ENCODE results near the gene PTPRR. TPM values are rescaled to one million over a fixed set of nuclear protein-coding genes. Genes with fewer than 3 reads are reported as not detected.

Gene PTPRR
- total RNA-seq, 1 experiment from 2014 or later: 1.3 TPM

DNA sequence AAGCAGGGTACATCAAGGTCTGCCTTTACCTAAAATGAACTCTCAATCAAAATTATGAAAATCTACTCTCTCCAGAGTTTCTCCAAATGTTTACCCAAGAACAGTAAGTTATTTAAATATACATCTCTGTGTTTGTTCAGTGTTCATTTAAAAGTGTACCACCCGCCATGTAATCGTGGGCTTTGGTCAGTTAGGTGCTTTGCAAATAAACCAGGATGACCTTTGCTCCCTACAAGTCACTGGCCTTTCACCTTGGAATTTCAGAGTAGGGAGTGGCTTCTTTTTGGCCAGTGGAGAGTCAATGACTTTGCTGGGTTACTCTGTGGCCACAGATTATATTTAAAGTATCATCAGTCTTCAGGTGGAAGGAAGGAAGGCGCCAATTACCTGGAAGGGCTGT, 208.7 kb downstream of the PTPRR start:
- H3K4me3 Mint-ChIP-seq (ENCODE audit: unreplicated experiment): peak overlapping the region; percentile 22
- Histone ChIP-seq H3K4me3 (ENCODE audit: low read depth, low read length) (no peak overlapping the region), H3K4me1 (0 out of 2 replicates have a peak, but pooled peaks cover 6% of the 10 kb centered on the region), H3K36me3 (ENCODE audit: control insufficient read depth, insufficient read depth, low read length) (no peaks in the 10 kb centered on the region), H3K9me3 (no peaks in the 10 kb centered on the region), H3K27me3 (replicated peaks; ENCODE audit: control insufficient read depth, insufficient read depth, low read length) (no peaks in the 10 kb centered on the region)
- peaks cover 21% of the 10 kb centered on the region for H3K4me1 Mint-ChIP-seq (ENCODE audit: low read depth, unreplicated experiment)
- TF ChIP-seq, protein P1, sequence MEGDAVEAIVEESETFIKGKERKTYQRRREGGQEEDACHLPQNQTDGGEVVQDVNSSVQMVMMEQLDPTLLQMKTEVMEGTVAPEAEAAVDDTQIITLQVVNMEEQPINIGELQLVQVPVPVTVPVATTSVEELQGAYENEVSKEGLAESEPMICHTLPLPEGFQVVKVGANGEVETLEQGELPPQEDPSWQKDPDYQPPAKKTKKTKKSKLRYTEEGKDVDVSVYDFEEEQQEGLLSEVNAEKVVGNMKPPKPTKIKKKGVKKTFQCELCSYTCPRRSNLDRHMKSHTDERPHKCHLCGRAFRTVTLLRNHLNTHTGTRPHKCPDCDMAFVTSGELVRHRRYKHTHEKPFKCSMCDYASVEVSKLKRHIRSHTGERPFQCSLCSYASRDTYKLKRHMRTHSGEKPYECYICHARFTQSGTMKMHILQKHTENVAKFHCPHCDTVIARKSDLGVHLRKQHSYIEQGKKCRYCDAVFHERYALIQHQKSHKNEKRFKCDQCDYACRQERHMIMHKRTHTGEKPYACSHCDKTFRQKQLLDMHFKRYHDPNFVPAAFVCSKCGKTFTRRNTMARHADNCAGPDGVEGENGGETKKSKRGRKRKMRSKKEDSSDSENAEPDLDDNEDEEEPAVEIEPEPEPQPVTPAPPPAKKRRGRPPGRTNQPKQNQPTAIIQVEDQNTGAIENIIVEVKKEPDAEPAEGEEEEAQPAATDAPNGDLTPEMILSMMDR (IDR thresholded peaks at IDR 0.05; ENCODE audit: insufficient read depth in 1 of 2, low read depth in 1 of 2, low read length in 1 of 2, severe bottlenecking in 1 of 2, unreplicated experiment in 1 of 2): no peak
- no TSS peak for BruUV-seq (replicated peaks)
- POLR2A ChIA-PET: no interaction called here
- peaks cover 9% of the 10 kb centered on the region for H3K9me3 Mint-ChIP-seq (ENCODE audit: unreplicated experiment)
- DNase-seq: peak; percentile 29 to 61
- no peaks in the 10 kb centered on the region for H3K36me3 Mint-ChIP-seq (ENCODE audit: insufficient read depth, unreplicated experiment)
- intact Hi-C loops (cut with micrococcal nuclease; ENCODE audit: unreplicated experiment): no loop called here
- H3K27ac Mint-ChIP-seq (ENCODE audit: unreplicated experiment): no peak overlapping the region
- CTCF ChIA-PET: no interaction called here
- no peaks in the 10 kb centered on the region for H3K27me3 Mint-ChIP-seq (ENCODE audit: insufficient read depth, unreplicated experiment)

DNA sequence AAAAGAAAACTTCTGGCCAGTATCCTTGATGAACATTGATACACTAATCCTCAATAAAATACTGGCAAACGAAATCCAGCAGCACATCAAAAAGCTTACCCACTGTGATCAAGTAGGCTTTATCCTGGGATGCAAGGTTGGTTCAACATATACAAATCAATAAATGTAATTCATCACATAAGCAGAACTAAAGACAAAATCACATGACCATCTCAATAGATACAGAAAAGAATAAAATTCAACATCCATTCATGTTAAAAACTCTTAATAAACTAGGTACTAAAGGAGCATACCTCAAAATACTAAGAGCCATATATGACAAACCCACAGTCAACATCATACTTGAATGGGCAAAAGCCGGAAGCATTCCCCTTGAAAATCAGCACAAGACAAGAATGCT, 211.5 kb downstream of the PTPRR start:
- Mint-ChIP-seq H3K4me3 (ENCODE audit: unreplicated experiment) (no peak overlapping the region), H3K27me3 (ENCODE audit: insufficient read depth, unreplicated experiment) (peaks cover 4% of the 10 kb centered on the region), H3K36me3 (ENCODE audit: insufficient read depth, unreplicated experiment) (no peaks in the 10 kb centered on the region), H3K9me3 (ENCODE audit: unreplicated experiment) (peaks cover 9% of the 10 kb centered on the region), H3K27ac (ENCODE audit: unreplicated experiment) (no peak overlapping the region), H3K4me1 (ENCODE audit: low read depth, unreplicated experiment) (peaks cover 21% of the 10 kb centered on the region)
- Histone ChIP-seq H3K9me3 (no peaks in the 10 kb centered on the region), H3K4me1 (0 out of 2 replicates have a peak, but pooled peaks cover 6% of the 10 kb centered on the region), H3K27me3 (replicated peaks; ENCODE audit: control insufficient read depth, insufficient read depth, low read length) (no peaks in the 10 kb centered on the region), H3K4me3 (ENCODE audit: low read depth, low read length) (no peak overlapping the region), H3K36me3 (ENCODE audit: control insufficient read depth, insufficient read depth, low read length) (no peaks in the 10 kb centered on the region)
- DNase-seq: no peak
- intact Hi-C loops (cut with micrococcal nuclease; ENCODE audit: unreplicated experiment): no loop called here
- TF ChIP-seq, protein P1 (IDR thresholded peaks at IDR 0.05; ENCODE audit: insufficient read depth in 1 of 2, low read depth in 1 of 2, low read length in 1 of 2, severe bottlenecking in 1 of 2, unreplicated experiment in 1 of 2): no peak
- ChIA-PET CTCF (no interaction called here), POLR2A (no interaction called here)
- BruUV-seq (replicated peaks): no TSS peak

DNA sequence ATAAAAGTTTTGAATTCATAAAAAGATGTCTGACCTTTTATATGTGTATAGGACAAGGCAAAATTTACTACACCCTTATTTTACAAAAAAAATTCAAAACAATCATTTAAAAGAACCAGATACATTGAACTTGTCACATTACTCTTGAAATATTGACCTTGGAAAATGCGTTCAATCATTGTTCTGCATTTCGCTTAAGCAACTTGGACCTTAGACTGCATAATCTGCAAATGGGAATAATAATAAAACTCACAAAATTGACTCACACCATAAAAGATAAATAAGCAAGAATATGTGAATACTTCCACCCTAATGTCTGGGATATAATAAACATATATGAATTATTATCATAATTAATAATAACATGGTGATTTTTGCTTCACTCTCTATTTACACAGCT, 213.9 kb downstream of the PTPRR start:
- no peaks in the 10 kb centered on the region for H3K9me3 Mint-ChIP-seq (ENCODE audit: unreplicated experiment)
- POLR2A ChIA-PET: no interaction called here
- no peak overlapping the region for H3K4me3 Mint-ChIP-seq (ENCODE audit: unreplicated experiment)
- no TSS peak for BruUV-seq (replicated peaks)
- H3K27me3 ChIP-seq (replicated peaks; ENCODE audit: control insufficient read depth, insufficient read depth, low read length): no peaks in the 10 kb centered on the region
- TF ChIP-seq, protein P1 (IDR thresholded peaks at IDR 0.05; ENCODE audit: insufficient read depth in 1 of 2, low read depth in 1 of 2, low read length in 1 of 2, severe bottlenecking in 1 of 2, unreplicated experiment in 1 of 2): no peak
- H3K4me3 ChIP-seq (ENCODE audit: low read depth, low read length): no peak overlapping the region
- CTCF ChIA-PET: no interaction called here
- DNase-seq: no peak
- intact Hi-C loops (cut with micrococcal nuclease; ENCODE audit: unreplicated experiment): no loop called here
- no peaks in the 10 kb centered on the region for H3K4me1 ChIP-seq
- H3K9me3 ChIP-seq: no peaks in the 10 kb centered on the region
- no peaks in the 10 kb centered on the region for H3K36me3 ChIP-seq (ENCODE audit: control insufficient read depth, insufficient read depth, low read length)
- no peaks in the 10 kb centered on the region for H3K36me3 Mint-ChIP-seq (ENCODE audit: insufficient read depth, unreplicated experiment)
- H3K4me1 Mint-ChIP-seq (ENCODE audit: low read depth, unreplicated experiment): peaks cover 8% of the 10 kb centered on the region
- no peak overlapping the region for H3K27ac Mint-ChIP-seq (ENCODE audit: unreplicated experiment)
- peaks cover 4% of the 10 kb centered on the region for H3K27me3 Mint-ChIP-seq (ENCODE audit: insufficient read depth, unreplicated experiment)
